Middle frontal gyrus (tissue), 1 donor: Measurements from ENCODE around the gene GUCA2B.

Source experiments
- DNase-seq: peaks from one replicate; pipeline ENCODE4 v3.0.0-alpha.2; 2015; ENCODE audit warnings: low spot score; ENCODE audit errors: extremely low spot score

GUCA2B gene

DNA sequence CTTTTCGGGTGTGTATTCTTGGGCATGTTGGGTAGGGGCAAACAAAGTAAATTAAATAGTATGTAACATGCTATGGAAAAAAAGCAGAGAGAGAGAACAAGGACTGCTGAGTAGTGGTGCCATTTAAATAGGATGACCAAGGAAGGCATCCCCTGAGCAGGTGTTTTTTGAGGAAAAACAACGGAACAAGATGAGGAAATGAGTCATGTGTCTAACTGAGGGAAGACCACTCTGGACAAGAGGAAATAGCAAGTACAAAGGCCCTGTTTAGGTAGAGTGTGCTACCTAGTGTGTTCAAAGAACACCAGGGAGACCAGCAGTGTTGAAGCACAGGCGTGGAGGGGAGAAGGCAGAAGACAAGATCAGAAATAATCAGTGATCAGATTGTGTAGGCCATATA, 31.4 kb downstream of the GUCA2B start:
- no peak for DNase-seq

DNA sequence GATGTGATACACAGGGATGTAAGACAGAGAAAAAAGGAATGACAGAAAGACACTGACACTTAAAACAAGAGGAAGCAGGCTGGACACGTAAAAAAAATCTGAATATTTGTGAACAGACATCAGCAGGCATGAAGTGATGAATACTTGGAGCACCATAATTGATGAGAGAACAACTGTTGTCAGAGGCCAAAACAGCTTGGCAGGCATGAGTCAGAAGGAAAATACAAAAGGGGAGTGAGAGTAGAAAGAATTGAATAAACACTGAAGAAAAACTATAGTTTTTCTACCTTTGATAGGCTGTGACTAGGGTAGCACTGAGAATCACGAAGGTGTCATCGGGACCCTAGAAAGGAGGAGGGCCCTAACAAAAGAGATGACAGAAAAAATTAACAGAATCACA, 32.9 kb downstream of the GUCA2B start:
- no peak for DNase-seq

DNA sequence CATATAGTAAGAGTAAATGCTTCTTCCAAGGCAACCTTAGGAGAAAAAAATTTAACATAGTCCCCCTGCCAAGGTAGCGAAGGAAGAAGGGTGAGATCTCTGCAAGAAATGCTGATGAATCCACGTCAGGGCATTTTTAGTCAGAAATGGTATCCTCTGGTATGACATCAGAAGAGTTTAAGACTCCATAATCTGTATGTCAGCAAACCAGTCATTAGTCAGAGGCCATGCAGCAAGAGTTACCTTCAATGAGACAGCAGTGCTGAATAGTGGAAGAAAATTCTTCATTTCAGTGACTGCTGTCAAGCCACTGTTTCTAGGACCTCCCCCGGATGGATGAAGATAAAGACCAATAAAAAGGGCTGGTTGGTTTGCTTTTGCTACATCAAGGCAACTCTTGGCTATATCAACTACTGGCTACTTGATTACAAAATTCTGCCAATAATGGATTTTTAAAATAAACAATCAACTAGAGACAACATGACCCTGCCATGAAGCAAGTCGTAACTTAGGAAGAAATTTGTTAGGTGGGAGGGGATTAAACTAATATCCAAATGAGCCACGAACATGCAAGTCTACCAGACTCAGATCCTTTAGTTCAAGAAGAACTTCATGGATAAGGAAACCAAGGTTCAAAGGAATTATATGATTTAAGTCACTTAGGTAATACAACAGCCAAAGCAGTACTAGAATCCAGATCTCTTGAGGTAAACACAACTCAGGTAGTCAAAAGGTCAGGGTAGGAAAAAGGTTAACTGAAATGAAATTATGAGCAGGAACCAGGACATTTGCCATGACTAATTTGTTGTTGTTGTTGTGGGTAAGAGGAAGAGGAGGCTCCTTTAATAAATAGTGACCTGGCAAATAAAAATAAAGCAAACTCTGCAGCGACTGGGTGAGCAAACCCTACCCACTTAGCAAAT, 37.0 kb downstream of the GUCA2B start:
- DNase-seq: no peak

GRCh38 chr1:42191319-42191718, 38.1 kb downstream of the GUCA2B start:
- DNase-seq: no peak

GRCh38 chr1:42192106-42192505, 38.9 kb downstream of the GUCA2B start:
- DNase-seq: no peak

DNA sequence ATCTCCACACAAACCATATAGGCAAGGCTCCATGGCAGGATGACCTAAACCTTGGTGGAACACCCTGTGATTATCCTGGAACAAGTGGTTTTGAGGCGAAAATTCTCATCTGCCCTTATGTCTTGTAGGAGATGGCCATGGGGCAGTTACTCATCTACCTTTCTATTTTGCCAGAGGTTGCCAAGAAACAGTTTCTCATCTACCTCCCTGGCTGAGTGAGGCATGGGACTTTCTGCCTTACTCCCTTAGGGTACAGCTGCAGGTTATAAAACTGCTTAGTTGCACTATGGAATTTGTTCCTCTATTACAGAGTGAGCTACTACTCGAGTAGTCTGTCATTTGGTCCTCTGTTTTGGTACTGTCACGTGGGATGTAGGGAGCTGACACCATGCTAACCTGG, 42.6 kb downstream of the GUCA2B start:
- DNase-seq: no peak

DNA sequence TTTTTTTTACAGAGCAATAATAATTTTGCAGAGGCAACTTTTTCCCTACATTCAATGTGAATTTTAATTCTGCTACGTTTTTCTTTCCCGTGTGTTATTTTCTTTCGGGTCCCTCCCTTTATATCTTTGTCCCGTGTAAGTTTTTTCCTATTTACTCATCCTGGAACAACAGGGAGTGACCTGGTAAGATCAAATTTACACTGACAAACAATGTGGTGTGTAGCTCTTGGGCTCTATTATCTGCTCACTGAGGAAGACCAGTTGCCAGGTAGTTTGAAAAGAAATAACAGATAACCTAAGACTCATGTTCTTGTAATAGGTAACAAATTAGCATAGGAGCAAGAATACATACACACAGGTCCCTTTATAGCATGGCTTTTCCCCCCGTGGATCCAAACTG, 45.0 kb downstream of the GUCA2B start:
- no peak for DNase-seq

DNA sequence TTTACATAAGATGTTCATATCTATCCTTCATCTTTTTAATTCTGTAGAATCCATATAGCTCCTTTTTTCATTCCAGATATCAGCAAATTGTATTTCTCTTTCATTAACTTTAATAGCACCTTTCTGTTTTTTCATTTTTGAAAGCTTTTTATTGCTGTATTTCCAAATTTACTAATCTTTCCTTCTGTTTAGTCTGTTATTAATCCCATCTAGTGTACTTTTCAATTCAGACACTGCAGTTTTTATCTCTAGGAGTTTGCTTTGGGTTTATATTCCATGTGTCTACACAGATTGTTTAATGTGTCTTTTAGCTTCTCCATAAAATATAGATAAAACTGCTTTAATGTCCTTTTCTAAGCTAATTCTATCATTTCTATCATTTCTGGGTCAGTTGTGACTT, 48.8 kb downstream of the GUCA2B start:
- DNase-seq: no peak
